HG02870 (cell line): ENCODE data around the gene NXT1.

Experiments used
- ATAC-seq: cut with Tn5 transposase; IDR thresholded peaks from one replicate; pipeline ENCODE4 v1.9.1; 2021; ENCODE audit warnings: mild to moderate bottlenecking, moderate library complexity; ENCODE audit not compliant: unreplicated experiment

NXT1 gene

DNA sequence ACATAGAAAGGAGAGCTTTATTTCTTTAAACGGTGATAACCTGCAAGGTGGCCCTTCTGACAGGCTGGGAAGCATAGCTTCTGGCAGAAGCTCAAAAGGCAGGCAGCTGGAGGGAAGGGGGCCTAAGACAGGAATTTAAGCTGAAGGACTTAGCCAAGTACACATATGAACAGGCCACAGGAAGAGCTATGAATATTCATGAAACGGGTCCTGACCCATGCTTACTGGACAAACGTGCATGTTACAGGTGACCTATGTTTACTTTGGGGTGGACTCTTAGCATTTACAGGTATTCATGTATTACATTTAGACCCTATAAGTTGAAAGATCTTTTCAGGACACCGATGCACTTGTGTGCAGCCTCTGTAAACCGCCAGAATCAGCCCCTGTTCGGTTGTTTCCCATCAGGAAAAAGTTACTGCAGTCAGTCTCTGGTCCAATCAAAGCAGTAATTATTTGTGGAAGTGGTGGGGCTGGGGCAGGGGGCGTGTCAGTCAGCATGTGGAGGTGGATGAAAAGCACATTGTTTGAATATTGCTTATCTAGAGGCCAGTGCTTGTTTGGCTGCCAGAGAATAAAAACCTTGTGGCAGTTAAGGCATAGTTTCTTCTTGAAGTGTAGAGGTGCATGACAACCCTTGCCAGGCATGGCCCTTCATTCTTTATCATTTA, 8.5 kb downstream of the NXT1 start:
- ATAC-seq: no peak

DNA sequence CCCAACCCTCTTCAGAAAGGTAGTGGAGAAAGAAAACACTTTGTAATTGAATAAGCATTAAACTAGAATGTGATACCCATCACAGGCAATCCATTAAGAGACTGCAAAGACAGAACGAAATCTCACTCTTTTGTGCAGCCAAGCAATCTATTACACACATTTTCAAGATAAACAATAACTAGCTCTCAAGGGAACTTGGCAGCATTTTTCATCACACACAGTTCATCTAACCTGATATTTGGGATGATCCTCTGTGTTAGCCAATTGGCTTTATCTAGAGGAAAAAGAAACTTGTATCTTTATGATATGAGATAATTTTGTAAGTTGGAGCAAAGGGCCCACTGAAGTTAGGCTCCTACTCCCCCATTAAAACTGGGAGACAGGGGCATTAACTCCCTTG, 9.9 kb downstream of the NXT1 start:
- ATAC-seq: no peak

DNA sequence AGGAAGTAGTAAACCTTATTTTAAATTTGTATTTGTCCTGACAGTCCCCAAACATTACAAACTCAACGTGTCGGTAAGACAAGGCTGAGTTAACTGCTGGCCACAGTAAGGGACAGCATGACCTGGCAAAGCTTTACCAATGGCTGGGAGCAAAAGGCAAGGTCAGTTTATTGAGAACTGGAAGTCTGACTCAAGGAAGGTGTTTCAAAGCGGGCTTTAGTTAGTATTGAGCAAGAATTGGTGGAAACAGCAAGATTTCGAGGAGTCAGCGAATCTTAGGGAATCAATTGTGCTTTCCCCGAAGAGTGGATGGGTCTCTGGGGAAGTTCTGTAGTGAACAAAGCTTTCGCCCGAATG, 10.5 kb downstream of the NXT1 start:
- ATAC-seq: no peak

GRCh38 chr20:23361476-23362391, 11.1 kb downstream of the NXT1 start, which contains the start of gene GZF1:
GZF1 (plus strand) TSS chr20:23362182; CDS start chr20:23364384, 2,202 bp downstream.
- ATAC-seq: peak; percentile 52

DNA sequence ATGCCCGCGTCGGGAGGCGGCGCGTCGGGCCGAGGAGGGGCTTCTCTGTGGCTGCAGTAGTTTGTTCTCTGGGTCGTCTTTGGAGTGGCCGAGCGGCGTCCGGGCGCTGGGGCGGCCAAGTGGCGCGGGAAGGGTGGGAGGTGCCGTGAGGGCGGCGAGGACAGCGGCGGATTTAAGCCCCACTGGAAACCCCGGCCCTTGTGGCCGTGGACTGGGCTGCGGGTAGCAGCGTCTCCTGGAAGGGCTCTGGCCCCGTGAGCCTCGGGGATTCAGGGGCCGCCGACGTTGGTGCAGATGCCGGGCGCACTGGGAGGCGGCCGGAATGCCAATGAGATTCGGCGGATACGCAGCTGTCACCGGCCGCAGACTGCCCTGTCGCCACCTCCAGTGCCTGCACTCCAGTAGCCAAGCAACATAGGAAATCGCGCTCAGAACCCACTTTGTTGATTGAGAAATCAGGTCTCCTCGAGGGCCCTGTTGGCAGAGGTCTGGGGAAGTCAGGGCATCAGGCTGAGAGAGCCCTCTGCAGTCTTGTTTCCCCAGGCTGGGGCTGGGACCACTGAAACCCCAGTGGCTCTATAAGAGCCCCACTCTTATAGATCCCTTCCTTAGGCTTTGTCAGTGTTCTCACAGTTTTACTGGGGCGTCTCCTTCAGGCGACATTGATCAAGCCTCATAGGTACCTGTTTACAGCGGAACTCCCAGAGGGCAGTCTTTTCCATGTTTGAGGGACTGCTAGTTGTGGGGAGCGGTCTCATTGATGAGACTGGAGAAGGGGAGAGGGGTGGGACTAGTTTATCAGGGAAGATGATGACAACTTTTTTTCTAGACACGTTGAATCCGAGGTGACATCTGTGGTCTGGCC, 12.0 kb downstream of the NXT1 start:
- peak; percentile 15 for ATAC-seq

DNA sequence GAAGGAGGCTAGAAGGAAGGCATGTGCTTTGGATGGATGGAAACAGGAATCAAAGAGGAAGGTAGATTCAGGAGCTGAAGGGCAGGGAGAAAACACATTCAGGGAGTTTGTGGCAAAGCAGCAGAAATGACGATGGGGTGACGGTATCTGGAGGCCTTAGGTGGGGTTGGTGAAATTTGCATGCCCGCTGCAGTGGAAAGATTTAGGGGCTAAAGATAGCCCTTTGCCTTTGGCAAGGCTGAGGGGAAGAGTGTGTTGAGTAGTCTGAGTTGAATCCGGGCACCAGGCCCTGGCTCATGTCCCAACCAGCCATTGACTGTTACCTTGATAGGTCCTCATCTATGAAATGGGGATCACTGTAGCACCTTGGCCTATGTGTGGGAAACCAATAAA, 12.7 kb downstream of the NXT1 start:
- no peak for ATAC-seq

DNA sequence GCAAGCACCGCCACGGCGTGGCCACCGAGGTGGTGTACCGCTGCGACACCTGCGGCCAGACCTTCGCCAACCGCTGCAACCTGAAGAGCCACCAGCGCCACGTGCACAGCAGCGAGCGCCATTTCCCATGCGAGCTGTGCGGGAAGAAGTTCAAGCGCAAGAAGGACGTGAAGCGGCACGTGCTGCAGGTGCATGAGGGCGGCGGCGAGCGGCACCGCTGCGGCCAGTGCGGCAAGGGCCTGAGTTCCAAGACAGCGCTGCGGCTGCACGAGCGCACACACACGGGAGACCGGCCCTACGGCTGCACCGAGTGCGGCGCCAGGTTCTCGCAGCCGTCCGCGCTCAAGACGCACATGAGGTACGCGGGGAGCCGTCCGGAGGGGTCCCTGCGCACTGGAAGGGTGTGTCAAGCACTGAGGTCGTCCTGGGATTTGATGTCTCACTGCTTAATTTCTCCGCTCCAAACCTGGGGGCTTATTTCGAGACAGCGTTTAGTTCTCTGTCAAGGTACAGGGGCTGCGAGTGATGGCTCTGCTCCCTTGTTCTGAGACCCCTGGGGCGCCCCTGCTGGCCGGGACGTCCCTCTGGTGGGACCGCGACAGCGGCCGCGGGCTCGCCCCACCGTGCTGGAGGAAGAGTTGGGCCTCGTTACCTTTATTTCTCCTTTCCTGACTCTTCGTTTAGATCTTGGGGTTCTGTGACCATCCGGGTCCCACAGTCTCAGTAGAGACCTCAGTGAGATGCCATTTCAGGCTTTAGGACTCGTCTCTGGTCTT, 15.0 kb downstream of the NXT1 start:
- ATAC-seq: no peak

- no peak for ATAC-seq
Observed at GRCh38 chr20:23366384-23366783, 15.8 kb downstream of the NXT1 start.

DNA sequence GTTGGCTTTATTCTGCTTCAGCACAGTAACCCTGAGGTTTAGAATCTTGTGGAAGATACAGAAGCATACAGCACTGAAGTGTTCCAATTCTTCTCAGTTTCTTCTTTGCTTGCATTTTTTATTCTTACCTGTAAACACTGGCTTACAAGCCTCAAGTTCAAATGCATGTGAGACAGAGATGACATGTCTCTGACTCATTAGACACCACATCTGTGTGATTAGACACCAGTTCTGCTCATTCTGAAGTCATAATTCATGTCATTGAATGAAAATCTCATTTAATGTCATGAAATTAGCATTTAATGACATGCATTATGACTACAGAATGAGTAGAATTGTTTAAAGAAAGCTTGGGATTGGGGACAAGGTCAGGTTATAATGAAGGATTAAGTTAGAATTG, 17.2 kb downstream of the NXT1 start:
- ATAC-seq: no peak

- no peak for ATAC-seq
Observed at GRCh38 chr20:23368316-23369071, 17.9 kb downstream of the NXT1 start.

- ATAC-seq: no peak
Observed at GRCh38 chr20:23369072-23369823, 18.7 kb downstream of the NXT1 start.

GRCh38 chr20:23370274-23370673, 19.7 kb downstream of the NXT1 start:
- ATAC-seq: no peak

GRCh38 chr20:23370873-23371272, 20.3 kb downstream of the NXT1 start:
- ATAC-seq: no peak

- ATAC-seq: no peak
Observed at GRCh38 chr20:23371496-23371895, 20.9 kb downstream of the NXT1 start.

- ATAC-seq: no peak
Observed at GRCh38 chr20:23374441-23374840, 23.9 kb downstream of the NXT1 start.

- ATAC-seq: no peak
Observed at GRCh38 chr20:23375827-23376226, 25.2 kb downstream of the NXT1 start.

DNA sequence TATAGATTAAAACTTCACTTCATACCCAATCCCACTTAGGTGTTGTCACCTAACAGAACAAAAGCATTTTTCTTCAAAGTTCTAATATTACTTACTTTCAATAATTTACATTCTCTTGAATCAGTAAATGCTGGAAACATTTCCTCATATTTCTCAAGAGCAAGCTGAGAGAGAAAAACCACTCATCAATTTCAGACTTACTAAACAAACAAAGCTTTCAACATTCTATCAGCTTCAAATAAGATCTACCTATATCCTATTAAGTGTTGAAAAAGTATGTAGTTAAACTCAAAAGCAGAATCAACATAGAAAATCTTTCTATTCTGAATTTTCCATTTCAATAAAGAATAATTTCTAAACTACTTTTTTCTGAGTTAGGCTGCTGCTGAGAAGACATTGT, 29.2 kb downstream of the NXT1 start:
- ATAC-seq: no peak

- no peak for ATAC-seq
Observed at GRCh38 chr20:23381876-23382275, 31.3 kb downstream of the NXT1 start.
